DOHH2 (cell line): Measurements from ENCODE around the gene ABHD12.

Source experiments
- EZH2phosphoT487 ChIP-seq: fragments of 200-600 bp; sonication (generic); IDR thresholded peaks from 2 replicates; pipeline ENCODE4 v1.6.1; 2017; ENCODE audit warnings: borderline replicate concordance, mild to moderate bottlenecking, antibody characterized with exemption, low read length, moderate library complexity, mixed read lengths
- TF ChIP-seq, protein P1 (sequence below): fragments of 200-600 bp; sonication (generic); IDR thresholded peaks from one replicate; pipeline ENCODE4 v1.5.1; 2014; ENCODE audit warnings: antibody characterized with exemption, mild to moderate bottlenecking, low read depth, low read length; ENCODE audit not compliant: poor library complexity, severe bottlenecking

DNA sequence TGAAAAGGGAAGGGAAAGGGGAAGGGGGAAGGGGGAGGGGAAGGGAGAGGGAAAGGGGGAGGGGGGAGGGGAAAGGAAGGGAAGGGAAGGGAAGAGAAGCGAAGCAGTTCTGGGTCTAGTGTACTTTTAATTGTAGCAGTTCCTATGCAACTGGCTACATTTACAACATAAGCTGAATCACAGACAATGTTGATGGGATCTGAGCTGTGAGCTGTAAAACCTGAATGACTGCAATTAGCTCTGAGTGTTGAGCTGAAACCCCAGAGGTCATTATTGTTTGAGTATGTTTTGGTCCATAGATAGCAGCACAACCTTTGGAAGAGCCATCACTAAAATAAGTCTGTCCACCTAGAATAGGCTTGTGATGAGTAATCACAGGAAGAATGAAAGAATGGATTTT is 7.2 kb upstream of the ABHD12 start:
- TF ChIP-seq, protein P1, sequence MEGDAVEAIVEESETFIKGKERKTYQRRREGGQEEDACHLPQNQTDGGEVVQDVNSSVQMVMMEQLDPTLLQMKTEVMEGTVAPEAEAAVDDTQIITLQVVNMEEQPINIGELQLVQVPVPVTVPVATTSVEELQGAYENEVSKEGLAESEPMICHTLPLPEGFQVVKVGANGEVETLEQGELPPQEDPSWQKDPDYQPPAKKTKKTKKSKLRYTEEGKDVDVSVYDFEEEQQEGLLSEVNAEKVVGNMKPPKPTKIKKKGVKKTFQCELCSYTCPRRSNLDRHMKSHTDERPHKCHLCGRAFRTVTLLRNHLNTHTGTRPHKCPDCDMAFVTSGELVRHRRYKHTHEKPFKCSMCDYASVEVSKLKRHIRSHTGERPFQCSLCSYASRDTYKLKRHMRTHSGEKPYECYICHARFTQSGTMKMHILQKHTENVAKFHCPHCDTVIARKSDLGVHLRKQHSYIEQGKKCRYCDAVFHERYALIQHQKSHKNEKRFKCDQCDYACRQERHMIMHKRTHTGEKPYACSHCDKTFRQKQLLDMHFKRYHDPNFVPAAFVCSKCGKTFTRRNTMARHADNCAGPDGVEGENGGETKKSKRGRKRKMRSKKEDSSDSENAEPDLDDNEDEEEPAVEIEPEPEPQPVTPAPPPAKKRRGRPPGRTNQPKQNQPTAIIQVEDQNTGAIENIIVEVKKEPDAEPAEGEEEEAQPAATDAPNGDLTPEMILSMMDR = no peak
- TF ChIP-seq EZH2phosphoT487 = no peak
